Cortex of kidney (tissue), 1 donor: ENCODE data around the gene MPHOSPH9.

ENCODE experiments used
- DNase-seq: peaks from one replicate; lab custom pipeline; 2025; lab: John Stamatoyannopoulos, UW

MPHOSPH9 gene

GRCh38 chr12:123126294-123127181 is 106.4 kb downstream of the MPHOSPH9 start:
- no peak for DNase-seq

- DNase-seq, result no peak
Measured at GRCh38 chr12:123122626-123123025, 110.3 kb downstream of the MPHOSPH9 start.

GRCh38 chr12:123121670-123122069 is 111.3 kb downstream of the MPHOSPH9 start:
- no peak for DNase-seq

GRCh38 chr12:123120452-123121166 is 112.3 kb downstream of the MPHOSPH9 start:
- DNase-seq, result no peak

GRCh38 chr12:123119808-123120207 is 113.1 kb downstream of the MPHOSPH9 start:
- no peak for DNase-seq

GRCh38 chr12:123118497-123118896 is 114.4 kb downstream of the MPHOSPH9 start:
- no peak for DNase-seq

GRCh38 chr12:123115409-123116121 is 117.4 kb downstream of the MPHOSPH9 start:
- DNase-seq, result no peak

GRCh38 chr12:123114304-123115083 is 118.4 kb downstream of the MPHOSPH9 start:
- no peak for DNase-seq

- DNase-seq, result no peak
Measured at GRCh38 chr12:123113026-123113425, 119.9 kb downstream of the MPHOSPH9 start.

GRCh38 chr12:123111498-123112165 is 121.3 kb downstream of the MPHOSPH9 start:
- no peak for DNase-seq

- DNase-seq, result no peak
Measured at GRCh38 chr12:123109319-123109772, 123.6 kb downstream of the MPHOSPH9 start.

- no peak for DNase-seq
Measured at GRCh38 chr12:123108682-123109066, 124.3 kb downstream of the MPHOSPH9 start.

GRCh38 chr12:123107926-123108681 is 124.8 kb downstream of the MPHOSPH9 start:
- no peak for DNase-seq

GRCh38 chr12:123106640-123107359 is 126.1 kb downstream of the MPHOSPH9 start:
- no peak for DNase-seq

- DNase-seq, result no peak
Measured at GRCh38 chr12:123105211-123105826, 127.6 kb downstream of the MPHOSPH9 start.

- DNase-seq, result no peak
Measured at GRCh38 chr12:123104809-123105208, 128.1 kb downstream of the MPHOSPH9 start.
